Measurements from ENCODE around the gene SLC26A9.

DNA sequence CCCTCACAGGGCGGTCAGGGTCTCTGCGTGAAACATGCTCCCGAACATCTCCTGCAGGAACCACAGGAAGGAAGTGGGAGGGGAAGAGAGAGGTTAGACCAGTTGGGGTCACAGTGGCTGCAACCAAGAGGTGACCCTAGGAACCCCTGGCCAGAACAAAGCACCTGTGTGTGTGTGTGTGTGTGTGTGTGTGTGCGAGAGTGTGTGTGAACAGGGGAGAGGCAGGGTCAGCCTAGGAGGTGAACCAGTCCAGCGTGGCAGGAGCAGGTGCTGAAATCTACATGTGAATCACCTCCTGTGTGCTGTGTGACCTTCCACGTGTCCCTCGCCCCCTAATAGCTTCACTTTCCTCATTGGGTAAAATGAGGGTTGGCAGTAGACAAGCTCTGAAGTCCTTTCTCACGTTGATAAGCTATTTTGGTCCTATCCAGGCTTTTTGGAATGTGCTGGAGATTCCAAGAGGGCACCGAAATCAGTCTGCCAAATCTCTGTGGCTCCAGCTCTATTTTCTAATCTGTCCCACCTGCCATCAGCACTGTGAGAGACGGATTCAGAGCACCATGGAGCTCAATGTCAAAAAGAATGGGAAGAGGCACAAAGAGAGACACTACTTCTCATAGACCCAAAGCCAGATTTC lies 27.8 kb downstream of the SLC26A9 start:
- TF ChIP-seq, protein P1, sequence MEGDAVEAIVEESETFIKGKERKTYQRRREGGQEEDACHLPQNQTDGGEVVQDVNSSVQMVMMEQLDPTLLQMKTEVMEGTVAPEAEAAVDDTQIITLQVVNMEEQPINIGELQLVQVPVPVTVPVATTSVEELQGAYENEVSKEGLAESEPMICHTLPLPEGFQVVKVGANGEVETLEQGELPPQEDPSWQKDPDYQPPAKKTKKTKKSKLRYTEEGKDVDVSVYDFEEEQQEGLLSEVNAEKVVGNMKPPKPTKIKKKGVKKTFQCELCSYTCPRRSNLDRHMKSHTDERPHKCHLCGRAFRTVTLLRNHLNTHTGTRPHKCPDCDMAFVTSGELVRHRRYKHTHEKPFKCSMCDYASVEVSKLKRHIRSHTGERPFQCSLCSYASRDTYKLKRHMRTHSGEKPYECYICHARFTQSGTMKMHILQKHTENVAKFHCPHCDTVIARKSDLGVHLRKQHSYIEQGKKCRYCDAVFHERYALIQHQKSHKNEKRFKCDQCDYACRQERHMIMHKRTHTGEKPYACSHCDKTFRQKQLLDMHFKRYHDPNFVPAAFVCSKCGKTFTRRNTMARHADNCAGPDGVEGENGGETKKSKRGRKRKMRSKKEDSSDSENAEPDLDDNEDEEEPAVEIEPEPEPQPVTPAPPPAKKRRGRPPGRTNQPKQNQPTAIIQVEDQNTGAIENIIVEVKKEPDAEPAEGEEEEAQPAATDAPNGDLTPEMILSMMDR (IDR thresholded peaks at IDR 0.05 in 2 of 3, conservative IDR thresholded peaks at IDR 0.05 in 1 of 3; ENCODE audit: control insufficient read depth in 2 of 3, extremely low read depth in 1 of 3, insufficient read depth in 1 of 3, low read depth in 3 of 3, low read length in 3 of 3) = no peak
- TF ChIP-seq MXI1 (IDR thresholded peaks at IDR 0.05; ENCODE audit: low read depth, low read length) = no peak
- no peak for TF ChIP-seq NRF1 (conservative IDR thresholded peaks at IDR 0.05; ENCODE audit: low read depth, low read length)
- TF ChIP-seq POLR2A (IDR thresholded peaks at IDR 0.05; ENCODE audit: low read depth, low read length) = no peak
- TF ChIP-seq NR2C2 (IDR thresholded peaks at IDR 0.05; ENCODE audit: borderline replicate concordance, control insufficient read depth, insufficient read length, low read depth) = no peak
